HG03565 (cell line): ENCODE results near the gene RAP1GAP.

Experiments
- ATAC-seq: cut with Tn5 transposase; IDR thresholded peaks from one replicate; pipeline ENCODE4 v1.9.1; 2021; ENCODE audit warnings: mild to moderate bottlenecking, moderate library complexity; ENCODE audit not compliant: unreplicated experiment

RAP1GAP gene

DNA sequence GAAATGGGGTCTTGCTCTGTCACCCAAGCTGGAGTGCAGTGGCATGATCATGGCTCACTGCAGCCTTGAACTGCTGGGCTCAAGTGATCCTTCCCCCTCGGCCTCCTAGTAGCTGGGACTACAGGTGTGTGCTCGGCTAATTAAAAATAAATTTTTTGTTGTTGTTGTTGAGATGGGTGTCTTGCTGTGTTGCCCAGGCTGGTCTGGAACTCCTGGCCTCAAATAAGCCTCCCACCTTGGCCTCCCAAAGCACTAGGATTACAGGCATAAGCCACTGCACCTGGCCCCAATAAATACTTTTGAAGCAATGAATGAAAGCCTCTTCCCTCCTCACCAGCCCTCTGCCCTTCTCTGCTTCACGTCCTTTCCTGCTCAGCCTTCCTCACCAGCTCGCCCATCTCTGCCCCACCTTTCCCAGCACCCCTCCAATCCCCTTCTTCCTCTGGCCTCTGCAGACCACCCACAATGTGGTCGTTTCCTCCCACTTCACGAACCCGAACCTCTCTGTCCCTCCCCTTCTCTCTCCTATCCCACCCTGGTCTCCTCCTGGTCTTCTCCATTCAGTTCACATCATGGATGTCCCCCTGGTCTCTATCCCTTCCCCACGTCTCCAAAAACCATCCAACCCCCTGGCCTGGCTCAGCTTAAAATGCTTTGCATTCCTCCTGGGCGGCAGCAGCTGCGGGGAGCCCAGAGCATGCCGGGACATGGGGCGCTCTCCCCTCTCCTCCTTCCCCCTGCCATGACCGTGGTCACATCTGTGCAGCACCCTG, 38.4 kb downstream of the RAP1GAP start:
- no peak for ATAC-seq

DNA sequence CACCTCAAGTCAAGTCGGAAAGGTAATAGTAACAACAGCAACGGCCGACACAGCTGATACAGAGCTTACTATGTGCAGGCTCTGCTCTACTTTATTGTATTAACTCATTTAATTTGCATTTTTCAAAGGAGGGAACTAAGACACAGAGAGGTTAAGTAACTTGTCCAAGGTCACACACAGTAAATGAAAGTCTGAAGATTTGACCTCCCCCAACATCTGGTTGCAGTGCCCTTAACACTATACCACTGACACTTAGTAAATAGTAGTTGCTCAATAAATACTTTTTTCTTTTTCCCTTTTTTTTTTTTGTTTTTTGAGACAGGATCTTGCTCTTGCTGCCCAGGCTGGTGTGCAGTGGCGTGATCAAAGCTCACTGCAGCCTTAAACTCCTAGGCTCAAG, 39.2 kb downstream of the RAP1GAP start:
- no peak for ATAC-seq

DNA sequence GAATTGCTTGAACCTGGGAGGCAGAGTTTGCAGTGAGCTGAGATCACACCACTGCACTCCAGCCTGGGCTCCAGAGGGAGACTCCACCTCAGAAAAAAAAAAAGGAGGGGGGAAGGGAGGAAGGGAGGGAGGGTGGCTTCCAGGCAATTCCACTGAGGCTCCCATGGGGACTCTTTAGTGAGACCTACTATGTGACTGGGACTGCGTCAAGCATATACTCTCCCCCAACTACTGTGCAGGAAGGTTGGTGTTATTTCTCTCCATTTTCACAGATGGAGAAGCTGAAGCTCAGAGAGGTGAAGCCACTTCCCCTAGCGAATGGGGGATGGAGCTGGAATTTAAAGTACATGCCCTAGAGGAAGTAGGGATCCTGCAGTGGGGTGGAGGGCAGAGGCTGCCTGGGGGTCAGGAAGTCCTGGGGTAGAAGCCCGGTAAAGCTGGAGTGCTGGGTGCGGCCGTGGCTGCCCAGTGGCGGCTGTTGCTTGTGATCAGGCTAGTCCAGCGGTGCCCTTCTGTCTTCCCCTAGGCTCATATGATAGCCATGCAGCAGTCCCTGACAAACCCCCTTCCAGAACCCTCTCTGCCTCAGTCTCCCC, 40.3 kb downstream of the RAP1GAP start:
- ATAC-seq = no peak

DNA sequence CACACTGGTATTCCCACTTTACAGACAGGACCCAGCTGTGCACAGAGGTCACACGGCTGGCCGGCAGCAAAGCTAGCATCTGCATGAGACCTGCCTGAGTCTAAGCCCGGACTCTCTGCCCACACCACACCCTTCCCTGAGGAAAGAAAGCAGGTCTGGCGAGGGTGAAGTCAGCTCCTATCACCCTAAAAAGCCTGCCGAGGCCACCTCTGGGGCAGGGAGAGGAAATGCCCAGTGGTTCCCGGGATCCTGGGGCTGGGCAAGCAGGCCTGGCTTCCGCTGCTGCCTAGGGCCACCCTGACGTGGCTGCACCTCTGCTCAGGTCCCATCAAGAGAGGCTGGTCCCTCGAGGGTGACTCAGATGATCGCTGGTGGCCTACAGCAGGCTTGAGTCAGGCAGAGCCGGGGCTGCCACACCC, 42.2 kb downstream of the RAP1GAP start:
- no peak for ATAC-seq

DNA sequence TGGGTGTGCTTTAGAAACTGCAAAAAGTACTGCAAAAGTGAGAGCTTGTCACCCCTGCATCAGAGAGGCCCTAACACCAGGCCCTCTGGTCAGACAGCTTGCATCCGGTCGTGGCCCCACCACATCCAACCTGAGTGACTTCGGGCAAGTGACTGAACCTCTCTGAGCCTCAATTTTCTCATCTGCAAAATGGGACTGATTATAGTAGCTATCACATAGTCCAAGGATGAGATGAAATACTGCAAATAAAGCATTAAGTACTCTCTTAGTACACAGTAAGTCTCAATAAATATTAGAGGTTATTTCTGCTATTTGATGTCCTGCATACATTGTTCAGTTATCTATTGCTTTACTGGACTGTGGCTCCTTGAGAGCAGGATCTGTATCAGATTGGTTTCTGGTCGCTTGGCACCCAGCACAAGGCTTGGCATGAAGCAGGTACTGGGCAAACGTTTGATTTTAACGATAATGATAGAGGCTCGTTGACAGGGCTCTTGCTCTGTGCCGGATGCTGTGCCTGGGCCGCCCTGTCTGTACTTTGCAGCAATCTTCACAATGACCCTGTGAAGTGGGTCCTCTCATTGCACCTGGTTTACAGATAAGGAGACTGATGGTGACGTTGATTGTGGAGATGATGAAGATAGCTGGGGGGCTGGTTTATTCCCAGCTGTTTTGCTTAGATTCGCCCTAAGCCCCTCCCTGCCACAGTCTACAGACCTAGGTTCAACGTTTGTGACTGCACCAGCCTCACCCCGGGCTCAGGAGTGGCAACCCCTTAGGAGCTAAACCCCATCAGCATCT, 43.6 kb downstream of the RAP1GAP start:
- no peak for ATAC-seq

DNA sequence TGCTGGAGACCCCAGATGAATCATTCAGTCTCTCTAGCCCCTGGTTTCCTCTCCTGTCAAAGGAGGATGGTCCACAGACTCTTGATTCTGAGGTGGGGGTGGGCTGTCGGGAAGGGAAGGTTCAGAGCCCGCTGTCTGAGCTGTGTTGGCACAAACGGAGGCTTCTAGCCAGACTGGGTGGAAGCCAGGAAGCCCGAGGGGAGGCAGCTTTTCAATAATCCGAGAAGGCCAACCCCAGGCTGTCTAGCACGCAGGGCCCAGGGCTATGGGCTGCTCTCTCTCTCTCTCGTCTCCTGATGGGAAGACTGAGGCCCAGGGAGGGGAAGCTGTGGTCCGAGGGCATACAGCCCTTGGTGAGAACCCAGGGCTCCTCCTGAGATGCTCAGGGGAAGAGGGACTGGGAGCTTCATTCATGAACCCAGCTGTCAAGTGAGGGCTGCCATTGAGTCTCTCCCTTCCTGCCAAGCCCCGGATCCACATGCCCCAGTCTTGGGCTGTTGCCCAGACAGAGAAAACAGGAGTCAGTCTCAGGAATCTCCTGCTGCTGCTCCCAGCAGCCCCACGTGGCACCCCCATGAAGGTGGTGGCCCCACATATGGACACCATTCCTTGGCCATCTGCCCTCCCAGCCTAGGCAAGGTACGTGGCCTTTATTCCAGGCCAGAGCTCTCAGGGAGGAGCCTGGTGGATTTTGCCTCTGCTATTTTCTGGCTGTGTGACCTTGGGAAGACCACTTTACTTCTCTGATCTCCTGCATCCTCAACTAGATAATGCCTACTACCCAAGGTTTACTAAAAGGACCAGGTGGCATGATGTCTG, 44.4 kb downstream of the RAP1GAP start:
- no peak for ATAC-seq

DNA sequence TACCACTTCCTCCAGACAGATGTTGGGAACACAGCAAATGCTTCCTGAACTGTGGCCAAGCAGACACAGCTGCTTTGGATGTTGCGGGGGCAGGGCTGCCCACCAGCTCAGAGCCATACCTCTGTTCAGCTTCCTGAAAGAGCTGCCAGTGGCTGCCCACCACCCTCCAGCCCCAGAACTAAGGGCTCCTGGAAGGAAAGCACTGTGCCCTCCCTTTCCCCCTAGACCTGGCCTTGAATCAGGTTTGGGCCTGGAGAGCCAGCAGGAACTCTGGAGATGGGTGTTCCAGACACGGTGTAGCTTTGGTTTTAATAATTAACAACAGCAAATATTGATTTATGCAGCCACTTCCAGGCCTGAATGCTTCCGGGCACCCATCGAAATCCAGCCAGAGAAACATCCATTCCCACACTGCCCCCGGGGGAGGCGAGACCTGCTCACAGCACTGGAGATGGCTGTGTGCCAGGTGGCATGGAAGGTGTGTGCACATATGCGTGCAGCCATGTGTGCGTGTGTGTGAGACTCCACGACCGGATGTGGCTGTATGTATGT, 45.7 kb downstream of the RAP1GAP start:
- no peak for ATAC-seq

DNA sequence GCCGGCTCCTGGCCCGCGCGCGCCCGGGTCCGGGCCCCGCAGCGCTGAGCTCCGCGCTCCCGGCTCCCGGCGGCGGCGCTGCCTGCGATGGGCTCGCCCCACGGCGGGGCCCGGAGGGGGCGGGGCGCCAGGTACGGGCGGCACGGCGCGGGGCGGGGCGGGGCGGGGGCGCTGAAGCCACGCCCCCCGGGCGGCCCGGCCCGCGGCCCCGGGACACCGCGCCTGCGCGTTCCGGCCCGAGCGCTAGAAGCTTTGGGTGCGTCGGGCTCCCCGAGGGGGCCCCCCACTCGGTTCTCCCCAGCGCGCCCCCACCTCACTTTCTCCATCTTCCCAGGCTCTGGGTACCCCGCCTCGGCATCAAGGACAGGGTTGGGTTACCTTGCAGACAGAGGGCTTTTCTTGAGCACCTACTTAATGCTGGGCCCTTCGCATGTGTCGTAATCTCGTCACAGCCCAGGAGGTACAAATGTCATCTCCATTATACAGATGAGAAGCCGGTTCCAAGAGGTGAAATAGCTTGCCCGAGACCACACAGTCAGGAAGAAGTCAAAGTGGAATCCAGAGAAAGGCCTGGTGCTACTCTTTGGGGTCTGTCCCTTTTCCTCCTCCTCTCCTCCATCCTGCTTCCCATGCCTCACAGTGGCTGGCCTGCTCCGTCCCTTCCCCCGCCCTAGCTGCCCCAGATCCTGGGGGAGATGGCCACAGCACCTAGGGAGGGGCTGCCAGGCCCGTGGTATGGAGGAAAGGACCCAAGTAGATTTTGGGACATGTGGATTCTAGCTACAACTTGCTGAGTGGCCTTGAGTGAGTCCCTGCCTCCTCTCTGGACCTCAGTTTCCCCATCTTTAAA, 46.5 kb downstream of the RAP1GAP start:
- no peak for ATAC-seq

DNA sequence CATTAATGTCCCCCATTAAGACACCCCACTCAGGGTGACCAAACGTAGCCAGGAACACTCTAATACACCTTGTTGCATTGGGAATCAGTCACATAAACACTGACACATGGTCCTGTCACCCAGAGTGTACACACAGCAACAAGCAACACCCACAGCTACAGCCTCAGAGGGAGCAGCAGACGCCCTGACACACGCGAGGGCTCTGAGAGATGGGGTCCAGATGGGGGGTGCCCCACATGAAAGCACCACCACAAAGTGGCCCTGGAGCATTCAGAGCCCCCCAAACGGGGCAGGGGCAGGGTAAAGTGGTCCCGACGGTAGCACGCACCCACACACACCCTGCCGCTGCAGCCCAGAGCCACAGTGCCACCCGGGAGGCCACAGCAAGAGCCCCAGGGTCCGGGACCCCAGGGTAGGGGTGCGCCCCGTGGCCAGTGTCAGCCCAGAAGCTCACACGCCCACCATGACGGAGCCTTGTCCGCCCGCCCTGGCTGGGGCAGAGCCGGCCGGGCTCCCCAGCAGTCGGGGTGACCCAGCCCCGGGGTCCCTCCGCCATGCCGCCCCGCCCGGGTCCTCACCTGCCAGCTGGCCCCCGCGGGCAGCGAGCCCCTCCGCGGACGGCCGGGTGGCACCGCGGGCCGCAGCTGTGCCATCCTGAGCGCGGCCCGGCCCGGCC, 47.3 kb downstream of the RAP1GAP start:
- no peak for ATAC-seq

DNA sequence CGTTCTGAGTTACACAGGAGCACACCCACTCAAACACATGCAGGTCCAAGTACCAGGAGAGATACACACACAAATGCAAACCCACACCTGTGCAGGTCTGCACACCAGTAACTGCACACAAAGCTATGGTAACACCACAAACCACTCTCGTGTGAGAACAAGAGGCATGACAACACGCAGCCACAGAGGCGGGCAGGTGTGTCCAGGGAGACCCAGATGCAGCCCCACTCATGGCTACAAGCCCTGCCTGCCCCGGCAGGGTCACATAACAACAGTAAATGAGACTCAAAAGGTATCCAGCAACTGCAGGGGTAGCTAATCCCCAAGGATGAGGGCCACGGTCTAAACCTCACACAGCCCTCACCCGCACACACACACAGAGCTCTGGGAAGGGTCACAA, 48.1 kb downstream of the RAP1GAP start:
- no peak for ATAC-seq

DNA sequence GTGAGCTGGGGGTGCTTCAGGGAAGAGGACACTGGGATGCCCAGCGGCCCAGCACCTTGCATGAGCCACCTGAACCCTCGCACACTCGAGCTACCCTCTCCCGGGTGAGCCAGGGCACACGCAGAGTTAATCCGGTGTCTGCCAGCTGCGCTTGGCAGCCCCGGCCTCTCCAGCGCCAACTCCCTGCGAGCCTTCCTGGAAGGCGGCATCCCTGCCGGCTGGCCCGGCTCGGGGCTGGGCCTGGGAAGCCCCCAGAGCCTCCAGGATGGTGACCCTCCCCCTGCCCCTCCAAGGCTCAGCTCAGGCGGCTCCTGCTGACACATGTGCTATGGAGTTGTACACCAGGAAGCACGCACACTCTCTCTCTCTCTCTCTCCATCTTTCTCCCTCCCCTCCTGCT, 48.7 kb downstream of the RAP1GAP start:
- ATAC-seq = no peak

DNA sequence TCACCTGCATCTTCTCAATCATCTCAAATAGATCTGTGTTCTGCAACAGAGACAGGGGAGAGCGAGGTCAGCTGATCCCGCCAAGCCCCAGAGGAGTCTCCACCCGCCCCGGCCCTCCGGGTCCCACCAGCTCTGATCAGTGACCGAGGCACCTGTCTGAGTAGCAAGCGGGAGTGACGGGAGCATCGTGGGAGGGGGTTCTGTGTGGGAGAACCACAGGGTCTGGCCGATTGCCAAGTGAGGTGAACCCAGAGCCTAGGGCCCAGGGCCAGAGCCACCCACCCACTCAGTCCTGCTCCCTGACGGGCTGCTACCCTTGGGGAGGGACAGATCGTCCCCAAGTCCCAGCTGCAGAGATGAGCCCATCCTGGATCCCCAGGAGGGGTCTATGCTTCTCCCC, 49.1 kb downstream of the RAP1GAP start:
- no peak for ATAC-seq

DNA sequence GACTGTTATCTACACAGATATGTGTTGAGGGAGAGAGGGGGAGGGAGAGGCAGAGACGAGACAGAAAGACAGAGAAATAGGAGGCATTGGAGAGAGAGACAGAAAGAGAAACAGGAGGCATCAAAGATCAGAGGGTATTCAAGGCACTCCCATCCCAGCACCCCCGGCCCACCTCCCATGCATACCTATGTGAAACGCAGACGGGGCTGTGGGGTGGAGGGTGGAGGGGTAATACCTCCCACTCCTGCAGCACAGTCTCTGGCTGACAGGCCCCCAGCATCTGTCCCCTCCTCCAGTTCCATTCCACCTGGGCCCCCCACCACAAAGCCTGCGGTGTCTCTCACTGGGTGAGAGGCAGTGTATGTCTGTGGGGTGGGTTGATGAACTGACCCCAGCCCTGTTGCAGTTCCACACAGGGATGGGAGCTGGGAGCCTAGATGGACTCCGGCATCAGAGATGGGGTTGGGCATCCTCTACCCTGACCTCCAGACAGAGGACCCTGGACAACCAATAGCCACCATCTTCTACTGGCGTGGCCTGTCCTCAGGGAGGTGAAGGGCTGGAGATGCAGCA, 49.7 kb downstream of the RAP1GAP start:
- ATAC-seq = no peak

DNA sequence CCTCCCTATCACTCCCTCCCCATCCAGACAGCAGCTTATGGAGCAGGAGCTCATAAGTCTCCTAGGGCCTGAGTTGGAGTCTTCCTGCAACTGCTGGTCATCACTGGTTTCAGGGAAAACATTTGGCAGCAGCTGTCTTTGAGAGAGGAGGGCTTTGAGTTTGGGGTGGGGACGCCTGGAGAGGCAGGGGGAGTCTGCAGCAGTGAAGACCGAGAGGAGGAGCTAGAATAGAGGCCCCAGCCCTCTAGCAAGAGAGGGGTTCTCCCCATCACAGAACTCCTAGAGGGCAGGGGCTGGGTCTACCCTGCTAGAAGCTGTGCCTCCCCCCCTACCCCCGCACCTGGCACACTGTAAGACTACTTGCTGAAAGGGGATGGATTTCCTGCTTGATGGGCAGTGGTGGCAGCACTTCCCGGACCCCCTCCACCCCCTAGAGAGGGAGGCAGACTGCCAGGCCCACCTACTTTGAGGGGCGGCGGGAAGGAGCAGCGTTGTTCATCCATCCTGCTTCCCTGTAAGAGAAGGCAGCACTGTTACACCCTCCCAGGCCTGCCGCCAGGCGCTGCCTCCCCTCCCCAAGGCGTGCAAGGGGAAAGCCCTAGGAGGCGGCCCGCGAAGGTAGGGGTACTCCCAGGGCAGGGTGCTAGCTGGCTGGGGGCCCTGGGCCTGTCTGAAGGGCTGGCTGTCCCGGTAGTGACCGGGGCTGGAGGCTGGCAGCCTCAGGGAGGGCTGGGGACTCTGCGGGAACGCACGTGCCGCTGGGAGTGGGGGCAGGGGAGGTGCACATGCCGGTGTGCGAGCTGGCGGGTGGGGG, 50.4 kb downstream of the RAP1GAP start:
- ATAC-seq = no peak

DNA sequence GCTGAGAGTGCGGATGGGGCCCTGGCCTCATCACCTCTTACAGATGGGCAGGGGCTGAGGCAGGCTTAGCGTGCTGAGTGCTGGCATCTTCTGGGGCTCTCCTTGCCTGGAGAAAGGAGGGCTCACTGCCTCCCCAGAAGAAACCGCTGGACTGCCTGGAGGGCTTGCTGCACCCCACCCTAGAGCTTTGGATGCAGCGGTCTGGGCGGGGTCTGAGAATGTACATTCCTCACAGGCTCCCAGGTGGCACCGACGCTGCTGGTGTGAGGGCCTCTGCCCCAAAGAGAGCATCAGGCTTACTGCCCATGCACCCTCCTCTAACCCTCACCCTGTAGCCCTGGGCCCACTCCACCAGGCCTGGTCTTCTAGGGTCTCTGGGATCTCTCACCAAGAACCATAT, 51.1 kb downstream of the RAP1GAP start:
- ATAC-seq = no peak

DNA sequence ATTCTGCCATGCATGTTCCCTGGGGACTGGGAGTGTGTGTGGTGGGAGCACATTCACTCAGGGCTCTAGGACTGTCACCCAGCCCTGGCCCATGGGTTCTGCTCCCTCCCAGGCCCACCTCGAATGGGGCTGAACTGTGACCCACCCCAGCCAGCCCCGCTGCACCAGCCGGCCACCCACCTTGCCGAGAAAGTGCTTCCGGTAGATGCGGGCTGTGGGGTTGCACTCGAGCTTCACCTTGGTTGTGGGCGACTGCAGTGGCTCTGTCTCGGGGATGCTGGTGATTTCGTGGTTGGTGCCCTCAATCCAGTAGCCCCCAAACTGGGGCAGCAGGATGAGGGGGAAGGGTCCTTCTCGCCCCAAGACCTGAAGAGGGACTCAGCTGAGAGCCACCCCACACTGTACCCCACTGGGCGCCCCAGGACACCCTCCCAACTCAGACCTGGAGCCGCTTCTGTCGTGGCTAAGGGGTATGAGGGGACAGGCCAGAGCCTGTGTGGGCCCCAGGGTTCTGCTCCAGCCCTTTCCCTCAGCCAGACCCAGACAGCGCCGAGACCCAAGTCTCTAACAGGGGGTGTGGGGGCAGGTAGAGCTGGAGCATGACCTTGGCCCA, 51.9 kb downstream of the RAP1GAP start:
- no peak for ATAC-seq

DNA sequence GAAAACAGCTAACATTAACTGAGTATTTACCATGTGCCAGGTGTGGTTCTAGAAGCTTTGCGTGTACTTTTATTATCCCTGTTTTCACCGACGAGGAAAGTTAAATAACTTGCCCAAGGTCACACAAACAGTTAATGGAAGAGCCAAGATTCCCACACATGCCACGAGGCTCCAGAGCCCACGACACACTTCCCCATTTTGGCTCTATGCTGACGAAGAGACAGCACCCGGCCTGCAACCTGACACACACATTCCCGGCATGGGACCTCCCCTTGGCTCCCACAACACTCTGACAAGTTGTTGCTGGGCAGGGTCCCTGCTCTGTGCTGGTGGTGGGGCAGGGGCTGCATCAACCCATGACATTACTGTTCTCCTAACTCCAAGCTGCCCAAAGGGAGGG, 52.8 kb downstream of the RAP1GAP start:
- no peak for ATAC-seq
